Left colon (tissue), 2 donors: ENCODE measurements around the gene KIAA0513. TPM values are rescaled to one million over a fixed set of nuclear protein-coding genes. Genes with fewer than 3 reads are reported as not detected.

ENCODE experiments used
- ATAC-seq: fragments of 200-7000 bp; cut with Tn5 transposase; one replicate; pipeline ENCODE4 v1.9.1; 2020; ENCODE audit warnings: mild to moderate bottlenecking, moderate library complexity
- DNase-seq, 2 donors: peaks; one replicate each; pipeline ENCODE4 v3.0.0-alpha.2; 2020
- intact Hi-C, 2 donors: fragments of 100-400 bp; cut with DNase I in 1 of 2; cut with micrococcal nuclease in 1 of 2; formaldehyde crosslinking; loops; one replicate each; pipeline versions ENCODE4 v1.11.2 to v1.14.0; 2022; cut with DNase I, micrococcal nuclease
- total RNA-seq, 2 donors: library from RNA; stranded (reverse); fragmentation: NEBNext Ultra II Directional; extraction: Animal tissue kit (Norgen Biotek cat#: 25700); gene quantifications; one replicate each; pipeline ENCODE4 v1.2.1, GENCODE V29; 2021
- donor health status: DM: no; HTN: no; CAD: no.
- donor health status: DM: yes; HTN: yes; CAD: no.

Gene KIAA0513
- total RNA-seq, 2 donors from 2014 or later = 28.9 to 40.3 TPM

DNA sequence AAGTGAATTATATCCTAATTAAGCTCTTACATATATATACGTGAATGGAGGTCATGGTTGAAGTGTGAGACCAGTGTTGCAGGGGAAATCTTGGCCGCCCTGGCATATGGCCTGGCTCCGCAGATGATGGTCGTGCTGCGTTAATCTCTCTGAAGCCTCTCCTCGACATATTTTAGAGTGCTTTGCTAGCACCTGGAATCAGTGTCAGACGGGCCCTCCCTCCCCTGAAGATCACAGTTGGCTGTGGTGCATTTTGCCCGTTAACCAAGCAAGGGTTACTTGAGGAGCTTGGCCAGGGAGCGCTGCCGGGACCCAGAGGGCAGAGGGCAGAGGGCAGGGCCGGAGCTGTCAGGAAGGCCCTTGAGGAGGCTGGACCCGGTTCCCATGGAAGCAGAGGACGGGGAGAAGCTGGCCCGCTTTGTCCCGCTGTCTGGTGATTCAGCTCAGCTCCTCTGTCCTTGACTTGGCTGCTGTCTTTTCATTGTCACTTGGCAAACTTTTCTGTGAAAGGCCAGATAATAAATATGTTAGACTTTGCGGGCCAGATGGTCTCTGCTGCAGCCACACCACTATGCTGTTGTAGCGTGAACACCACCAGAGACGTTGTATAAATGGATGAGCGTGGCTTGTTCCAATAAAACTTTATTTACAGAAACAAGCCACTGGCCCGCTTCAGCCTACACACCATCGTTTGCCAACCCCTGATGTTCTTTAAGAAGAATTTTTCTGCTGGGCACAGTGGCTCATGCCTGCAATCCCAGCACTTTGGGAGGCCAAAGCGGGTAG is 52.4 kb downstream of the KIAA0513 start:
- ATAC-seq (no peak), DNase-seq (no peak)
- intact Hi-C loops = no loop called here

GRCh38 chr16:85081038-85081437 is 53.4 kb downstream of the KIAA0513 start:
- intact Hi-C loops = no loop called here
- no peak for DNase-seq
- no peak for ATAC-seq

DNA sequence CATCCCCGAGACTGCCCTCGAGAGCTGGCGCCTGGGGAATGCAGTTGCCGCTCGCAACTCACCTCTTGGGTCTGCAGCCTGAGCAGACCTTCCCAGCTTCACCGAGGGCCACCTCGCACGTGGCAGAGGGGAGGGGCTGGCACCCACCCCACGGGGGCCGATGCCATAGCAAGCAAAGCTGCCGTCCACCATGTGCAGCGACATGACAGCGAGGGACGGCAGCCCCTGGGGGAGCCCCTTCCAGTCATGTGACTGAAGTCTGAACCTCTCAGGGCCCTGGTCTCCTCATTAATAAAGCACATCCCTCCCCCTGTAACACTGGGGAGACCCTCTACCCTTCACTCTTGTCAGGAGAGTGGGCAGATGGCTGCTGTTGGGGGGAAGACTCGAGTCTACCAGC is 54.2 kb downstream of the KIAA0513 start:
- intact Hi-C loops = no loop called here
- ATAC-seq (no peak), DNase-seq (no peak)

DNA sequence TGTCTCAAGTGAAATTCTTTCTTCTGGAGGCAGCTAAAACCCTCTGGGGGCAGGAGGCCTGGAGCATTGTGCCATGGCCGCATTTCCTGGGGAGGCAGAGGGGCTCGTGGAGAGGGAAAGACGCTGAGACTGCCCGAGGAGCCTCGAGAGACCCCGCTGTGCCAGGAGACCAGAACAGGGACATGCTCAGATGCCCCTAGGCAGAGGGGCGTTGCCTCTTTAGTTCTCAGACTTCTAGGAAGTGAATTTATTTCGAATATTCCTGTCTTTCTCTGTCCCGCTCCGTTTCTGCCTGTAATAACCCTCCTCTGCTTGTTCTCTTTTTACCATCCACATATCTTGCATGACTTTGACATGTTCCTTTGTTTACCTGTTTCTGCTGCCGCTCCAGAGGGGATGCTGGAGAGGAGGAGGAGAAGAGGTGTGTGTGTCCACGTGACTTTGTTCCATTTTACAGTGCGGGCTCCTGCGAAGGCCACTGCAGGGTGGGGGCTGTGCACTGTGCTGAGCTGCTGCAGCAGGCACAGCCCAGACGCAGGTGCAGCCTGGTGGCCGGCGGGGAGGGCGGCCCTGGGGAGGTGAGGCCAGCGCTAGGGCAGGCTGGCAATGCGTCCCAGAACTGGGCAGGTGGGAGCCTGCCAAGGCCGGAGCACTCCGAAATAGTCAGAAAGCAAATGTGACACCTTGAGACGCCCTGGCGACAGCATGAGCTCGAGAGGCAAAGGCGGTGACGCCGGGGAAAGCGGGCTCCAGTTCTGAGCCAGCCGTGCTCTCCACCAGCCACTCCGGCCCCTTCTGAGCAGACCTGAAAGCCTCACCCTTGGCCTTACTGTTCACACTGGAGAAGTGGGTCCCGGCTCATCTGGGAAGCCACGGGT is 54.8 kb downstream of the KIAA0513 start:
- no peak for ATAC-seq
- DNase-seq = no peak
- intact Hi-C loops = no loop called here

- DNase-seq (no peak), ATAC-seq (no peak)
- intact Hi-C loops = no loop called here
These were observed 55.5 kb downstream of the KIAA0513 start for GRCh38 chr16:85083051-85083639.

- intact Hi-C loops = no loop called here
- no peak for ATAC-seq
These were observed 57.4 kb downstream of the KIAA0513 start for GRCh38 chr16:85084841-85085510.

GRCh38 chr16:85085721-85086120 is 58.1 kb downstream of the KIAA0513 start:
- ATAC-seq (no peak), DNase-seq (no peak)
- intact Hi-C loops = no loop called here

More at GRCh38 chr16:85084841-85085510, 57.4 kb downstream of the KIAA0513 start:
- no peak for DNase-seq

GRCh38 chr16:85086347-85087291 is 59.0 kb downstream of the KIAA0513 start:
- intact Hi-C loops = no loop called here
- DNase-seq (peak; percentile 81 to 87), ATAC-seq (peak; percentile 84)

GRCh38 chr16:85087899-85088569 is 60.4 kb downstream of the KIAA0513 start:
- no peak for ATAC-seq
- DNase-seq = no peak
- intact Hi-C loops = no loop called here

- ATAC-seq (no peak), DNase-seq (no peak)
- intact Hi-C loops = no loop called here
These were observed 61.1 kb downstream of the KIAA0513 start for GRCh38 chr16:85088570-85089199.

- intact Hi-C loops = no loop called here
- no peak for ATAC-seq
- DNase-seq = no peak
These were observed 61.9 kb downstream of the KIAA0513 start for GRCh38 chr16:85089525-85089924.

DNA sequence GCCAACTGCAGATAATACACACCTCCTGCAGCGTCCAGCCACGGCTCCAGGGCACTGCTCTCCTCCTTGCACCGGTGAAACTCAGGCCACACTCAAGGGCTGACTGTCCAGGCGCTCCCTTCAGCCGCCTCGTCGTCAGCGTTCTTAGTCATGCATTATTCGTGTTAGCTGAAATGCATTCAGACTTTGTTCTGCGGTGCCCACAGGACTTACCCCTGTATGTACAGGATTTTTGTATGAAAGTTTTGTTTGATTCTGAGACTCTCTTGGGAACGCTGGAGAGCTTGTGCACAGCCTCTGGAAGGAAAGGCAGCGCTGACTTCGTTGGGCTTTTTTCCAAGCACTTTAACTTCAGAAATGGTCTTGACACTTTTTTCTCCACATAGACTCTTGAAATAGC is 62.6 kb downstream of the KIAA0513 start:
- DNase-seq = no peak
- intact Hi-C loops = no loop called here
- no peak for ATAC-seq

- ATAC-seq (peak; percentile 52), DNase-seq (peak in 1 of 2 donors; percentile 37)
- intact Hi-C loops = no loop called here
These were observed 63.4 kb downstream of the KIAA0513 start for GRCh38 chr16:85090873-85091521.

- ATAC-seq = no peak
- DNase-seq = no peak
- intact Hi-C loops = no loop called here
These were observed 63.9 kb downstream of the KIAA0513 start for GRCh38 chr16:85091522-85091910.

- no peak for ATAC-seq
- no peak for DNase-seq
- intact Hi-C loops = no loop called here
These were observed 64.7 kb downstream of the KIAA0513 start for GRCh38 chr16:85092309-85092708.

DNA sequence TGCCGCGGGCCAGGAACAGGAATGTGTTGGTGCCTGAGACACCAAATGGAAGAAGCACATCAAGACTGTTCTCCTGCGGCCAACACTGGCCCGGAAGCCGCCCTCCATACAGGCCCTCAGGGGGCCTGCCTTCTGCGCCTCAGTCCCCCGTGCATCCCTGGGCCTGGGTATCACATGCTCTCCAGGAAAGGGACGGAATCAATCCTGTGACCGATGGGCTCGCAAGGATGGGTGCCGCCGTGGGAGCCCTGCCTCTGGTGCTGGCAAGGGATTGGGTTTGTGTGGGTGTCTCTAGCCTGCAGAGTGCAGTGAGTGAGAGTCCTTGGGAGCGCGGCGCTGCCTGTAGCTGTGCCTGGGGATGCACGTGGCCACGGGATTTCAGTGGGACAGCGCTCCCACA is 65.3 kb downstream of the KIAA0513 start:
- DNase-seq (no peak), ATAC-seq (no peak)
- intact Hi-C loops = no loop called here

GRCh38 chr16:85093705-85094104 is 66.1 kb downstream of the KIAA0513 start:
- intact Hi-C loops = no loop called here
- DNase-seq (no peak), ATAC-seq (no peak)
